C1 segment of cervical spinal cord (tissue), 14 donors: ENCODE results near the gene EFL1.

Source experiments
- DNase-seq, 14 donors: peaks; one replicate each; lab custom pipeline; 2025; lab: John Stamatoyannopoulos, UW

EFL1 gene

GRCh38 chr15:82086243-82086995, 176.1 kb downstream of the EFL1 start:
- DNase-seq, result no peak

GRCh38 chr15:82081914-82082762, 180.4 kb downstream of the EFL1 start:
- DNase-seq, result no peak

DNA sequence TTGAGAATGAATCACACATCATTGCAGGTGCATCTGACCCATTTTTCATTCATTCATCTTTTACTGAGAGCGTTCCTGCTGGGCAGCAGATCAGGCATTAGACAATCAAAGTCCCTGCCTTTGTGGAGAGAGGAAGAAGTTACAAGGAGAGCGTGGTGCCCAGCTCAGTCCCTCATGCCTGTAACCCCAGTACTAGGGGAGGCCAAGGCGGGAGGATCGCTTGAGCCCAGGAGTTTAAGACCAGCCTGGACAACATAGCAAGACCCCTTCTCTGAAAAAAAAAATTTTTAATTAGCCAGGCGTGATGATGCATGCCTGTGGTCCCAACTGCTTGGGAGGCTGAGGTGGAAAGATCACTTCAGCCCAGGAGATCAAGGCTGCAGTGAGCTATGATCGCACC, 181.8 kb downstream of the EFL1 start:
- no peak for DNase-seq
